DMS153 treated with DMSO at 0.1 percent for 48 hours (cell line): ENCODE measurements around the gene SERBP1.
"Not testable (repeated sequence)": the region's sequence is repeated elsewhere in the genome, so short reads cannot be mapped to it uniquely, and the experiment has no call there.

ENCODE experiments used
- DNase-seq: peaks from one replicate; lab custom pipeline; 2025; ENCODE audit not compliant: unreplicated experiment; lab: John Stamatoyannopoulos, UW

Gene SERBP1

DNA sequence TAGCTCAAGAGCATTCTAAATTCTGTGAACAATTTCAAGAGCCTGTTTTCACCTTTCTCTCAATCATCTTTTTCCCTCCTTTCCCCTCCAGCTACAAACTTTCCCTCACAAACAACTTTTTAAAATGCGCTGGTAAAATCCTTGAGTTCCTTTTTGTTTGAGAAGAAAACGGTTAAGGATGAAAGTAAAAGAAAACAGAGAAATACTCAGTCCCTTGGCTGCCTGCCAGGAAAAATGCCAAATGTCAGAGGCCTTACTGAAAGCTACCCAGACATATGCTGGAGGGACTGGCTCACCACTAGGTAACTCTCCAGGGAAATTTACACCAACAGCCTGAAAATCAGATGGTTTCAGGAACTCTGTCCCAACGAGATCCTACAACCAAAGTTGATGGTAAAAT, 11.0 kb upstream of the SERBP1 start:
- no peak for DNase-seq

DNA sequence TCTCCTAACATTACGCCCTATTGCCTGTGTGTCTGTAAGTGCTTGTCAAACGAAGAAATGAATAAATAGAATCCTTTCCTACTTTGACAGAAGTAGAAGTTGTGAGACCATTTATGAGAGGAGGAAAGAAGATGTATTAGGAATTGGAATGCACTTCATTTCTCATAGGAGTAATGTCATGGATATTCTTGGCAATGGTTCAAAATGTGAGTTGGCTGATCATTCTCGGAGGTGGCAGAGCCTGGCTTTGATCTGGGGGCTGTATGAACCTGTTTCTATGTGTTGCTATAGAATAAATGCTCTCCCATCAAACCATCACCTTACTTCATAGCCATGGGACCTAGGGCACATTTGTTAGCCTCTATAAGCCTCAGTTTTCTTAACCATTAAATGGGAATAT, 10.1 kb upstream of the SERBP1 start:
- DNase-seq: no peak

DNA sequence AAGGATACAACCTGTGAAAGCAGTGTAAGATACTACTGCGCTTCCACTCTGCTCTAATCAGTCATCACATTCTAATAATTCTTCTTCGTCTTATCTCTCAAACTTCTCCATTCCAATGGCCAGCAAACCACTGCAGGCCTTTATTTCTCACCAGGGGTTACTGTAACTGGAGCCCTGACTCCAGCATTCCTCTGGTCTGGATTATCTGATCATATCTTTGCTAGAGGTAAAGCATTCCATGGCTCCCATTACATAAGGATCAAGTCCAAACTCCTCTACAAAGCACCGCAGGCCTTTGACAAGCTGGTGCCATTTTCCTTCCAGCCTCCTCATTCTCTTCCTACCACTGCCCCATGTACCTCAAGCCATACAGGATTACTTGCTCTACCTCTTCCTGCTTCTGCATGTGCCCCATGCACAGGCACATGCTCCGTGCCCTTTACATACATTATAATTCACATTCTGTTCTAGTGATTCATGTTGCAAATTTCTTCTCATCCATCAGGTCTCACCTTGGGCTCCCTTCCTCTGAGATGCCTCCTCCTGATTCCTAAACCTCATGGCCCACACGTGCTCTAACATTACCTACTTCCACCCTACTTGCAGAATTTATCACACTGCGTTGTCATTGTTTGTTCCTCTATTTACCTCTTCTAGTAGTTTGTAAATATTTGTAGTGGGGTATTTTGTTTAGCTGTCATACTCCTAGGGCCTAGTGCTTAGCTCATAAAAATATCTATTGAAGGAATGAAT, 9.3 kb upstream of the SERBP1 start:
- no peak for DNase-seq

DNA sequence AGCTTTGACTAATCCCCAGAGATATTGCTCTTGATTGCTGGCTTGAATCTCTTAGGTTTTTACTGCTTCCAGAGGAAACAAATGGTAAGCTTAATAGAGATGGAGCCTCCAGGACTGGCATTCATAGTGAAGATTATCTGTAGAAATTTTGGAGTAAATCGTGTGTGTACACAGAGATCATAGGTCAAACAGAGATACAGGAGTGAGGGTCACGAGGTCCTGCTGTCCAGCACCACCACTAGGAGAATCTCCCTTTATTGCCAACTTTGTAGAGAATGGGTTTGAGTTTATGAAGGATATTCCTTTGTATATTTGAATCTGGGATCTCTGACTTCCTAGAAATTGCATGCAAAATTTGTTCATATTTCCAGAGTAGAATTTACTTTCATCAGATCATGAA, 7.8 kb upstream of the SERBP1 start:
- DNase-seq: no peak

DNA sequence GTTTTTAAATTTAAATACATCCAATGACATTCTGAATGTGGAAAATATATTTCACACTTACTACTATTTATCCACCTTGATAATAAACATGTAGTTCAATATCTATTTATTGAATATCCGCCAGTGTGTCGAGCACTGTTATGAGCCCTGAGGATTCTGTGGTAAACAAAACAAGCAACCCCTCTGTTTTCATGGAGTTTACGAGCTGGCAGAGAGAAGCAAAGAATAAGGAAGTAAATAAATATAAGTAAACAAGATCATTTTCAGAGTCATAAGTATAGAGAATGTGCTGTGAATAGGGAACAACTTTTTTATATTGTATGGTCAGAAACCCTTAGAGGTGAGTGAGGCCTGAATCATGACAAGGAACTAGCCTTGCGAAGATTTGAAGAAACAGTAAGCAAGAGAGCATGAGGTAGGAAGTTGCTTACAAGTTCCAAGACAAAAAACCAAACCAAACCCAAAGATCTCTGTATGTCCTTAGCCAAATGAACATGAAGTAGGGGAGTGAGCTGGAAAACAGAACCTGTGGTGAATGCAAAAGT, 6.4 kb upstream of the SERBP1 start:
- DNase-seq: no peak

DNA sequence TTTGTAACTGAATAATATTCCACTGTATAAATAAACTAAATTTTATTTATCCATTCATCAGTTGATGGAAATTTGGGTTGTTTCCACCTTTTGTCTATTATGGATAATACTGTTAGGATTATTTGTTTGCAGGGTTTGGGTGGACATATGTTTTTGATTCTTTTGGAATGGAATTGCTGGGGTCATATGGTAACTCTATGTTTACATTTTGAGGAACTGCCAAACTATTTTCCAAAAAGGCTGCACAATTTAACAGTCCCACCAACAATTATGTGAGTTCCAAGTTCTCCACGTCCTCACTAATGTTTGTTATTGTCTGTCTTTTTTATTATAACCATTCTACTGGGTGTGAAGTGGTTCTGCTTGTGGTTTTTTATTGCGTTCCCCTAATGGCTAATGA, 4.3 kb upstream of the SERBP1 start:
- no peak for DNase-seq

DNA sequence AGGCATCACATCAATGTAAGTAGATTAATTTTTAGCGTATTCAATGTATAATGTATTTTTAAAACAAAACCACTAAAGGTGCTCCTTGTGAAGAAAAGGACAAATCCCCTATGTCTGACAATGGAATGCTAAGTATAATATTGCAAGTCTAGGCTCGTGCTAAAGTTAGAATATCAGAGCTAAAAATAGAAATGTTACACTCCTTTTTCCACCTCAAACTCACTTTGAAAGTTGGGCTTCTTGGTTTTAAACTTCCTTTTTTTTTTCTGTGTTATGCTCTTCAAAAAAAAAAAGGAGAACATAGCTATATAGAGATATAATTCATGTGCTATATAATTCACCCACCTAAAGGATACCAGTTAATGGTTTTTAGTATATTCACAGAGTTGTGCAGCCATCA, 3.6 kb upstream of the SERBP1 start:
- DNase-seq: no peak

DNA sequence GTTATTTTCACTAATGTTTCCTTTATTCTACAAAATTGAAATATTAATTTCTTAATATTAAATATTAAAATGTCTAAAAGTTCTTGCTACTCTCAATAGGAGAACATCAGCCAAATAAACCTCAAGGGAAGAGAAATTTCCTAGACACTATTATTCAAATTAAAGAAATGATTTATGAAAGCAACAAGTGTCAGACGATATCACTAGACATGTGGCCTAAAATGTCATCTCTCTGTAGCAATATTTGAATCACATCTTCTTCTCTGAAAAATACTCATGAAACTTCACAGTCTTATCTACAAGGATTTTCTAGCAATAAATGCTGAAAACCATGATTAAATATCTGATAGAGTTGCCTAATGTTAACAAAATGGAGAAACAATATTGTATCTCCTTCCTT, 2.5 kb upstream of the SERBP1 start:
- DNase-seq: no peak

DNA sequence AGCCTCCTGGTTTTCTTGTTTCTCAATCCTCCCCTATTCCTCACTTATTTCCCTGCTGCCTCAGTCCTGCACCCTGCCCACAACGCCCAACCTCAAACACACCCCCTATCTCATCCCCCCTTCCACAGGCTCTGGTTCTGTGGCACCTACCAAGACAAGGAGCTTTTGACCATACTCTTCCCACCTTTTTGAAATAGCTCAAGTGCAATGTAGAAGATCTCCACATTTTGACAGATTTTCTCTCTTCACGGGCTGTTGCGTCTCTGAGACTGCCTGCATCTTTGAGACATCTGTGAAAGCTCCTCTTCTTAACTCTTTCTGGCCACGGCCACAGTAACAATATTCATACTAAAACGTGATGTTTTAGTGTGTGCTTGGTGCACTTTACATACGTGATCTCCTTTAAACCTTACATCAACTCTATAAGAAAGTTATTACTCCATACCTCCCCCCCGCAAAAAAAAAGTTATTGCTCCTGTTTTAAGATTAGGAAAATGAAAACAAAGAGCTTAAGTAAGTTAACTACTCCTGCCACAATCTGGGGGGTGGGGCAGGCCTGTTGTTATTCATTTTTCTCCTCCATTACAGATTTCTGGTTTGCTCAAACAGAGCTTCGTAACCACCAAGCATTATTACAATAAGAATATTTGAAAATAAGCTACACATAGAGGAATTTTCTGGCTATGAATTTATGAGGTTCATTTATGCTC, 1.8 kb upstream of the SERBP1 start:
- DNase-seq: no peak

DNA sequence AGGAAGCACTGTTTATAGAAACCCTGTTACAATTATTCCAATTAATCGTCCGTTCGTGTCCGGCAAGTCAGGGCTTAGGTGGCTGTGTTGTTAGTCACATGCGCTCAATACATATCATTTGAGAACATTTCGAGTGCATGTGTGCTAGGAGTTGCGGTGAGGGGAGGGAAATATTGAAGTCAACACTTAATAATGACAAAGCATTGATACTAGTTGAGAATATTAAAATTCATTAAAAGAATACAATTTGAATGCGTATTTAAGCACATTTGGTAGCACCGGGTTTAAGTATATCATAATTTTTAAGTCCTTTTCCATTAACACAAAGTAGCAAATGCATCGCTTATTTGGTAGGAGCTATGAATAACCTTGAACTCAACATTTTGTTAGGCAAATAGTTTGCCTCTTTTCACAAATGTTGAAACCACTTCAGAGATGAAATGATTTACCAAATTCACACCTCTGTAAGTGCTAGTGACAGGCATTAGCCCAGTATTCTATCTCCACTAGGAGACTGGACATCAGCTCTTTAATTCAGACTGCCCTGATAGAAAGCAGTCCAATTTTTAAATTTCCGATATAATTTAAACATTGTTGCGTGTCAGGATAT, 1.1 kb upstream of the SERBP1 start:
- DNase-seq: no peak

DNA sequence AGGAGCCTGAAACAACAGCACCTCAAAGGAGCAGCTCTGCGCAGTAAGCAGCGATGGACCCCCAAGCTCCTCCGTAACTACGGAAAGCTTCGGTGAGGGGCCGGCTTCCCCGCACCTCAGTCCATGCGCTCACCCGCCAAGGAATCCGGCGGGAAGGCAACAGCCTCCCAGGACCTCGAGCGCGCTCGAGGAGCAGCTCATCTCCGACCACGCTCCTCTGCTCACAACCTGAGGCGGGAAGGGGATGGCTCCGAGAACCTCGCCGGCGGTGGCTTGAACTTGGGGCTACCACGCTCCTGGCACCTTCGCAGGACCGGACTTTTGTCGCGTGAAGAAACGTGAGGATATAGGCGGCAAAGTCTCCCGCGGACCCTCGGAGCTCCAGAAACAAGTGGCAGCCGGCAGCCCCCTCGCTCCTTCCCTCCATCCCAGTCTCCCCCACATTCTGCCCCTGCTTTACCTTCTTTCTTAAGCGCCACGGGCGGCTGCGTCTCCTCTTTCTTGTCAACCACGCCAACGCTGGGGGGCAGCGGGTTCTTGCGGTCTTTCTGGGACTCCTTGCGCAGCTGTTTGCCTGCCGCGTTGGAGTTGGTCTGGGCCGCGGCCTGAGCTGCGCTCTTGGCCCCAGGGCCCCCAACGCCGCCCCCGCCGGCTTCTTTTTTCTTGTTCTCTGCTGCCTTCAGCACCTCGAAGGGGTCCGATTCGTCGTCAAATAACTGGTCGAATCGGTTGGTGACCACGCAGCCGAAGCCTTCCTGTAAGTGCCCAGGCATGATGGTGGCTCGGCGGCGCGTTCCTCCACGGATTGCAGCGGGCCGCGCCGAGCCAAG, 459 bp downstream of the SERBP1 start:
- DNase-seq: no peak

DNA sequence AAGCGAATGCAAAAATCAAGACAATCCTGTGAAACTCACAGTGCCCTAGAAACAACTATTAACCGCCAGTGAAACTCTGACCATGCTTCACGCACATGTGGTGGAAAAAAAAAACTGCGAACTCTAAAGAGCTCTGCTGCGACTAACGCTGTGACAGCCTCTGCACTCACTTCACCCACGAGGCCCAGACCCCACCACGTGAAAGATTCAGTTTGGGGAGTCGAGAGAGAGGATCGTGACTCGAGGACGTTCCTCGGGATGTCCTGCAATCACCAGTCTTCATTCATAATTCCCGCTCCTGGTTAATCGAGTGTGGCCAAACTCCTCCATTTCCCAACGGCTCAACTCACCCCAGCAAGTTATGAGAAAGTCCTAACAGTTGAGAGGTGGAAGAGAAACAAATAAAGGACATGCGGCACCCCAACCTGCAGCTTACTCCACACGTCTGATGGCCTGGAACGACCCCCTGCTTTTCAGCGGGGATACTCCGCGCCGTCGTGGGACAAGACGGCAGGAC, 1.1 kb downstream of the SERBP1 start:
- DNase-seq: no peak

DNA sequence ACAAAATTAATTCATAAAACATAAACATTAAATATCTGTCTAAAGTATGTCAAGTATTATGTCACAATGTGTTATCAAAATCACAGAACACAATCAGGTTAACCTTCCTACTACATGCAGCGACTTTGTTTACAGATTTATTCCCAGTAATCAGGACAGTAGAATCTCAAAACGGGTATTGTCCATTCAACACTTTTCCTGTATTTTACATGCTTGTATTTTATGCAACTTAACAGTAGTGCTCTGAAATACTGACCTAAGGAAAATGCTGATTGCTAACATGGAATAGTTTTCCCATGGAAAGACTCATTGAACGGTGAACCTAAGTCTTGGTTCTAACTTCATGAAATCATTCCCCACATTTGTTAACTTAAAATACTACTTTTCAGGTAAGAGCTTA, 2.3 kb downstream of the SERBP1 start:
- no peak for DNase-seq

DNA sequence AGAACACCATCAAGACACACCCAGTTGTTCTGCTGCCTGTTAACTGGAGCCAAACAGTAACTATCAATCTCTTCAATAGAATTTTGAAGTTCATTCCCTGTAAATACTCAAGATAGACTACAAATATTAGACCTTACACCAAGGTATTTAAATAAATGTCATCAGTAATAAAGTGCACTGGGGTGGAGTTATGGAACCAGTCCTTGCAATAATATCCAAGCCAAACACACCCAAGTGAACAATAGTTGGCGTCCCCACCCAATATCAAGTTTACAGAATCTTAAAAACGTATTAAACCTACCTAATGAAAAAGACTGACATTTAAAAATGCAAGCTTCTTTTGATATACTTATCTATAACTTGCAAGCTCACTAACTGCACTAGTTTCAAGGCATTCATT, 2.7 kb downstream of the SERBP1 start:
- no peak for DNase-seq

DNA sequence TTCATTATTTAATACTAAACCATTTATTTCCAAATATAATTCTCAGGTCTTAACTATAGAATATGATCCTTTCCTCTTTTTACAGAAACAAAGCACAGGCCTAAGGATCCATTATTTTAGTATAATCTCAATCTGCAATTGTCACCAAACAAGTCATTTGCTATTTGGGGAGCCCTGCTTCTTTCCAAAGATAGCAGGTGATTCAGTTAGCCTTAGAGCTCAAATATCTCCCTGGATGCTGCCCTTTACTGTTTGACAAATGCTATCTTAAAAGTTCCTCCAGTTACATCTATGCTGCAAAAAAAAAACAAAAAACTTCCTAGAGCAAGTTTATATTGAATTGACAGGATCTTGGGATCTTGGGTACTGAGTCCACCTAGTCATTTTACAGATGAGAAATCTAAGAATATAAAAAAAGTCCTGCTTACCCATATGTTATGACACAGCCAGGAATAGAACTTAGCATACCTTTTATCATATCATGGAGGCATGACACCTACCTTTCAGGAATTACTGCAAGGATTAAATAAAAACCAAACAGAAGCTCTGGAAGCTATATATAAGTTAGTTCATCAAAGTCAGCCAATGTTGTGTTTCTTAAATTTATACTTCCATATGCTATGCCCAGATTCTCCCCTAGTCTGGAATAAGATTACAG, 9.2 kb downstream of the SERBP1 start:
- no peak for DNase-seq

DNA sequence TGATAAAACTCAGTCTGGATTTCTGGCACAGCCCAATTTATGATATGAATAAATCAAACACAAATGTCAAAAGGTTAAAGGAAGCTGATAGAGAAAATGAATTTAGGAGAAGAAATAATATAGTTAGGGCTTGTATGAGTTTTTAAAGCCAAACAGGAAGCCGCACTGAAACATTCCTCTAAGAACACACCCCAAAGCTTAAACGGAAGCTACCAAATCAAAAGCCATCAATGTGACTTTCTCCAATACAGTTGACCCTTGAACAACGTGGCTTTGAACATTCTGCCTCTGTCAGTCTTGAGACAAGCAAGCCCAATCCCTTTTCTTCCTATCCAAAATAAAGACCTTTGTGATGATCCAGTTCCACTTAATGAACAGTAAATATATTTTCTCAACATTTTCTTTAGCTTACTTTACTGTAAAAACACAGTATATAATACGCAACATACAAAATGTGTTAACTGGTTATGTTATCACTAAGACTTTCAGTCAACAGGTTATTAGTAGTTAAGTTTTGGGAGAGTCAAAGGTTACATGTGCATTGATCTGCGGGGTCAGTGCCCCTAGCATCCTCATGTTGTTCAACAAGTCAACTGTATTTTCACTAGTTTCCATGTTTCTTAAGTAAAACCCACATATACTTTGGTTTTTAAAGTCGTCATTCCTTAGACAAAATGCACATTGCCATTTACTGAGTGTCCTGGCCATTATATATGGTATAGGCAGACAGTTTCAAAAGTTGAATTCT, 11.2 kb downstream of the SERBP1 start:
- no peak for DNase-seq

DNA sequence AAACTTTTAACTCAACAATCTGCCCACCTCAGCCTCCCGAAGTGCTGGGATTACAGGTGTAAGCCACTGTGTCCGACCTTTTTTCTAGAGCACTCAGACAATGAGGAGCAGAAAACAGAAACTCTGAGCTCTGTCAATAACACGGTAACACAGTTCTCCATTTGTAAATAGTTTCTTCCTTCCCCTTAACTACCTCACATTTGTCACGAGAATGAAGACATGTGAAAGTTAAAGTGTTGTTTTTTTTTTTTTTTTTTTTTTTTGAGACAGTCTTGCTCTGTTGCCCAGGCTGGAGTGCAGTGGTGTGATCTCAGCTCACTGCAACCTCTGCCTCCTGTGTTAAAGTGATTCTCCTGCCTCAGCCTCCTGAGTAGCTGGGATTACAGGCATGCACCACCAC, 12.5 kb downstream of the SERBP1 start:
- not testable (repeated sequence) for DNase-seq

DNA sequence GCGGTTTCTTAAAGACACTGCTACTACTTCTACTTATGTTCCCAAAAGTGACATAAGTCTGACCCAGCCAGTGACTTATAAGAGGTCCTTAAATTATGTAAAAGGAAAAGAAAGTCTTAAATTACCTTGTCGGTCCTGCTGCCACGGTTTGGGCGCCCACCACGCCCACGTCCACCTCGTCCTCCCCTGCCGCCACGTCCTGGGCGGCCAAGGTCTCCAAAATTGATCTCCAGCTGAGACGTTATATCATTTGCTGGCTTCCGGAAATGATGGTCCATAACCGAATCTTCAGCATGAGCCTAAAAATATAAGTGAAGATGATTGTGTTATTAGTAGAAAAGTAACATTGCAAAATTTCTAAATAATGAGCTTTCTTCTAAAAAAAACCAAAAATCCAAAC, 15.2 kb downstream of the SERBP1 start:
- DNase-seq: no peak

DNA sequence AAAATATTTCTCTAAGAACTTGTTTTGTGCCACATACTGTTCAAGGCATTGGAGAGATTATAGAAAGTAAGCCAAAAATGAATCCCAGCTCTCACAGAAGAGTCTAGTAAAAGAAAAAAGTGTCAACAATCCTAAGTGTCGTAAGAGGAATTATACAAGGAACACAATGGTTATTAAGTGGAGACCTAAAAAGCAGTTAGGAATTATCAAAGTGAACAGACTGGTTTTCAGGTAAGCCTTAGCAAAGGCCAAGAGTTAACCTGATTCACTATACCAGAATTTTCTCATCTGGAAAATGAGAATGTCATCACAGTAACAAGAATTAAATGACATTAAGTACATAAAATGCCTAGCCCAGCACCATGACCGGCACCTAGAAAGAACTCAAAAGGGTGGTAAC, 15.6 kb downstream of the SERBP1 start:
- DNase-seq: no peak

DNA sequence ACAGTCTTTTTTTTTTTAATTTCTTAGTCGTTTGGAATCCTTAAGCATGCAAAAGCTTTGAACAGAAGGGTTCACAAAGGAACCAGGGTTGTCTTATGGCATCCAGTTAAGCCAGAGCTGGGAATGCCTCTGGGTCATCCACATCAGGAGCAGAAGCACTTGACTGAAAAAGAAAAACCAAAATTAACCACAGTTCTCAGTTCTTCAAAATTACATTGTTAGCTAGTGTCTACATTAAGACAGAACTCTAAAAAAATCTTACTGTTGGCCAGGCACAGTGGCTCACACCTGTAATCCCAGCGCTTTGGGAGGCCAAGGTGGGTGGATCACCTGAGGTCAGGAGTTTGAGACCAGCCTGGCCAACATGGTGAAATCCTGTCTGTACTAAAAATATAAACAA, 17.1 kb downstream of the SERBP1 start:
- not testable (repeated sequence) for DNase-seq
